Activated CD8-positive, alpha-beta T cell treated with anti-CD3 and anti-CD28 coated beads, Interleukin-2, amount 10 ng/mL, durations not matched to agents 7 days and 5 days (primary cell): ENCODE results near the gene CACNA2D3. TPM values are rescaled to one million over a fixed set of nuclear protein-coding genes. Genes with fewer than 3 reads are reported as not detected.

Source experiments
- ATAC-seq: fragments of 150-1000 bp; cut with Tn5 transposase; one replicate; pipeline ENCODE4 v1.10.0; 2021; ENCODE audit warnings: moderate library complexity
- CTCF ChIA-PET: fragments of 350-600 bp; sonication (Branson Sonifier 250); formaldehyde crosslinking; loops from one replicate; lab custom pipeline; 2021; ENCODE audit warnings: antibody characterized with exemption; lab: Charles Lee
- POLR2A ChIA-PET: fragments of 350-600 bp; sonication (Branson Sonifier 250); formaldehyde crosslinking; loops from one replicate; lab custom pipeline; 2021; ENCODE audit warnings: antibody characterized with exemption; lab: Charles Lee
- DNase-seq: peaks from one replicate; pipeline ENCODE4 v3.0.0-alpha.2; 2020
- H3K27ac Mint-ChIP-seq: one replicate; pipeline ENCODE4 v1.8.0; 2021; ENCODE audit warnings: mild to moderate bottlenecking, mixed read lengths
- H3K27me3 Mint-ChIP-seq: one replicate; pipeline ENCODE4 v1.8.0; 2021; ENCODE audit warnings: low read depth, mixed read lengths
- H3K36me3 Mint-ChIP-seq: one replicate; pipeline ENCODE4 v1.8.0; 2021; ENCODE audit warnings: low read depth, mixed read lengths
- H3K4me1 Mint-ChIP-seq: one replicate; pipeline ENCODE4 v1.8.0; 2021; ENCODE audit warnings: low read depth, mixed read lengths
- H3K4me3 Mint-ChIP-seq: one replicate; pipeline ENCODE4 v1.8.0; 2021; ENCODE audit warnings: mild to moderate bottlenecking, mixed read lengths
- H3K9me3 Mint-ChIP-seq: one replicate; pipeline ENCODE4 v1.8.0; 2022; ENCODE audit warnings: mixed read lengths; ENCODE audit not compliant: insufficient read depth
- total RNA-seq, 2 experiments: library from RNA; stranded (reverse); gene quantifications; one replicate each; pipeline ENCODE4 v1.2.3, GENCODE V29; 2021

Gene CACNA2D3
- total RNA-seq, 2 experiments from 2014 or later: not detected

DNA sequence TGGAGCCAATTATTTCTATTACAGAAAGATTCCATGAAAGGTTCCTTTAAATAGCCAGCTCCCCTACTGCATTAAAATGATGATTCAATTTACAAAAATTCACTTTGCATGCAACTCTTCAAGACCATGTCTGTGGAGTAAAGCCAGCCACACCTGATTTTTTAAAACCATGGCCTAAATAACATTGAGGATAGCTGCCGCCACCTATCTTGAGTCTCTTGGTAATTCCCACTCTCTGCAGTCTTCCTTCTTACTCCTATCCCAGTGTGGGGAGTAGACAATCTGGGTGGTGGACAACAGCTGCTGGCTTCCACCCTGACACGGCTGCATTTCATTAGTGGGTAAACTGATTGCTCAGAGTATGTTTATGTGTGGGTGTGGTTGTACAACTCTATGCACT lies 794.8 kb downstream of the CACNA2D3 start:
- H3K9me3 Mint-ChIP-seq: no peaks in the 10 kb centered on the region
- DNase-seq (no peak), ATAC-seq (no peak)
- CTCF ChIA-PET: no interaction called here
- no peaks in the 10 kb centered on the region for H3K36me3 Mint-ChIP-seq
- no peak overlapping the region for H3K27ac Mint-ChIP-seq
- H3K27me3 Mint-ChIP-seq: no peaks in the 10 kb centered on the region
- no peak overlapping the region for H3K4me3 Mint-ChIP-seq
- no peaks in the 10 kb centered on the region for H3K4me1 Mint-ChIP-seq
- POLR2A ChIA-PET: no interaction called here

DNA sequence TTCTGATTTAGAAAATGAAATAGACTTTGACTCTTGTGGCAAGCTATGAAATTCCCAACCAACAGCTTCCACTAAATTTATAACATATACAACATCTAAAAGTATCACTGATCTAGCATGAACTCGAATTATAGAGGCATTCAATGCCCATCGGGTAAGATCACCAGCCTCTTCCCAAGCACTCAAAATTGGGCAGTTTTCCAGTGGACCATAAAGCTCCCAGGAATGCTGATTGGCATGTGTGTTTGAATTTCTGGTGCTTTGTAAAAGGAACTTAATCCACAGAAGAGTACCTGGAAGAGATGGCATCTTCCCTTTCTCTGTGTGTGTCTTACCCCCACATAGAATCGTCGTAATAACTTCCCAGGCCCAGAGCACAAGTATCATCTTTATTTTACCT lies 795.5 kb downstream of the CACNA2D3 start:
- H3K4me1 Mint-ChIP-seq: no peaks in the 10 kb centered on the region
- no peak overlapping the region for H3K27ac Mint-ChIP-seq
- ATAC-seq: no peak
- ChIA-PET CTCF (no interaction called here), POLR2A (no interaction called here)
- no peak overlapping the region for H3K4me3 Mint-ChIP-seq
- H3K9me3 Mint-ChIP-seq: no peaks in the 10 kb centered on the region
- H3K36me3 Mint-ChIP-seq: no peaks in the 10 kb centered on the region
- no peak for DNase-seq
- no peaks in the 10 kb centered on the region for H3K27me3 Mint-ChIP-seq

DNA sequence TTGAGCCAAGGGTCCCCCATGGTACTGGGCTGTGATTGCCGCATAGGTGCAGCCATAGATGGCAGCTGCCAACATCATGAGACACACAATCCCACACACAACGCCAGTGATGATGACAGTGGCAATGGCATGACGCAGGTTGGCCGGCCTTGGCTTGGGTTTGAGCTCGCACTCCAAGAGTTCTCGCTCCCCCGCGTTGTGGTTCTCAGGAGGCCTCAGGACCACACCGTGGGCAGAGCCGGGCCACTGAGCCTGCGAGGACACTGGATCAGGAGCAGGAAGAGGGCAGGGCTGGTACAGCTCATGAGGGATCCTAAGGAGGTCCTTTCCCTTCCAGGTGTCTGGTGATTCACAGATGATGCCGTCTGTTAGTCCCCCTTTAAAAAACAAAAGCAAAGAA lies 796.2 kb downstream of the CACNA2D3 start:
- ATAC-seq: no peak
- no peaks in the 10 kb centered on the region for H3K9me3 Mint-ChIP-seq
- no peaks in the 10 kb centered on the region for H3K27me3 Mint-ChIP-seq
- no peak for DNase-seq
- H3K36me3 Mint-ChIP-seq: no peaks in the 10 kb centered on the region
- no peaks in the 10 kb centered on the region for H3K4me1 Mint-ChIP-seq
- no peak overlapping the region for H3K4me3 Mint-ChIP-seq
- ChIA-PET POLR2A (no interaction called here), CTCF (no interaction called here)
- H3K27ac Mint-ChIP-seq: no peak overlapping the region

DNA sequence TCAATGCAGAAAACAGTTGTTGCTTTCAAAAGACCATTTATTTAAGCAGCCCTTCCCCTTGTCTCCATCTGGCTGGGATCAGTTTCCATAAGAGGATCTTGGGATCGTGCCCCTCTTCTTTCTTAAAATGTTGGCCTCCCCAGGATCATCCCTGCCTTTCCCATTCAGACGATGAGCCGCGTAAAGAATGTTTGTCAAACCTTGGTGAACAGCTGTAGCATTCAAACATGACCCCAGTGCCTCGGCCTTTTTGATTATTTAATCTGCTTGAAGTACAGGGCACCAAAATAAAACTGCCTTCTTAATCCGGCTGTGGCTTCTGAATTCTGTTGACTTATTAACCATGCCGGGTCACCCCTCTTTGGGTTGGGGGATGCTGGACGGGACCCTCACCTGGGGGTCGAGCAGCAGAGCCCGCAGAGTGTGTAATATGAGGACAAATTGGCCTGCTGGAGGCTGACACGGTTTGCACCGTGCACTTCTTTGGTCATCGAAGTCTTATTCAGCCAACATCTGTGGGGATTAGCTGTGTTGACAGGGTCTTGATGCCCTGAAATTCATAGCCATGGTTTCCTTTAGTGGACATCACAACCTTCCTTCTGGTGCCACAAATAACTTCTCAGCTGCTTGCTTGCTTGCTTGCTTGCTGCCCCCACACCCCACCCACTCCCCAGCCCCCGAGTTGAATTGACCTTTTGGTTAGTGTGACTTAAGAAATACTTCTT lies 805.9 kb downstream of the CACNA2D3 start, which contains the start of gene LRTM1:
TSS of gene LRTM1 (minus strand) at position 14 of the 725 bp plus-strand sequence. CDS start 148 bp downstream, outside the sequence.
- POLR2A ChIA-PET: no interaction called here
- ATAC-seq (no peak), DNase-seq (no peak)
- Mint-ChIP-seq H3K9me3 (no peaks in the 10 kb centered on the region), H3K27me3 (no peaks in the 10 kb centered on the region), H3K4me1 (no peaks in the 10 kb centered on the region), H3K36me3 (no peaks in the 10 kb centered on the region), H3K4me3 (no peak within 1 kb of the TSS), H3K27ac (no peak within 1 kb of the TSS)
- CTCF ChIA-PET: no interaction called here

DNA sequence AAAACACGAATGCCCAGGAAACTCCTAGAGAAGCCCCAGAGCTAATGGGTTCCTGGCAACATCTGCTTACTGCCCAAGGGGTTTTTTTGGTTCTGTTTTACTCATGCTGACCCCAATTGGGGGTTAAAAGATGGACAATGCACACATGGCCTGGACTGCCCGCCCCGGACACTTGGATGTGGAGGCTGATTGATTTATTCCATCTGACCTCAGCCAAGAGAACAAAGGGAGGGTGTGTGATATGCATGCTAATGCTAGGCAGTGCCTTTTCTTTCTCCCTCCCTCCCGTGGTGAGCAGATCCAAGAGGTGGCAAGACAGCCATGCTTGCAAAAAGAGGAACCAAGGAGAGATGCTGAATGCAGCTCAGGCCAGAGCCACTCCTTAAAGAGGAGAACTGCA lies 808.8 kb downstream of the CACNA2D3 start:
- no peaks in the 10 kb centered on the region for H3K4me1 Mint-ChIP-seq
- ChIA-PET POLR2A (no interaction called here), CTCF (no interaction called here)
- no peak overlapping the region for H3K4me3 Mint-ChIP-seq
- H3K9me3 Mint-ChIP-seq: no peaks in the 10 kb centered on the region
- H3K27me3 Mint-ChIP-seq: no peaks in the 10 kb centered on the region
- ATAC-seq (no peak), DNase-seq (no peak)
- H3K27ac Mint-ChIP-seq: no peak overlapping the region
- no peaks in the 10 kb centered on the region for H3K36me3 Mint-ChIP-seq

DNA sequence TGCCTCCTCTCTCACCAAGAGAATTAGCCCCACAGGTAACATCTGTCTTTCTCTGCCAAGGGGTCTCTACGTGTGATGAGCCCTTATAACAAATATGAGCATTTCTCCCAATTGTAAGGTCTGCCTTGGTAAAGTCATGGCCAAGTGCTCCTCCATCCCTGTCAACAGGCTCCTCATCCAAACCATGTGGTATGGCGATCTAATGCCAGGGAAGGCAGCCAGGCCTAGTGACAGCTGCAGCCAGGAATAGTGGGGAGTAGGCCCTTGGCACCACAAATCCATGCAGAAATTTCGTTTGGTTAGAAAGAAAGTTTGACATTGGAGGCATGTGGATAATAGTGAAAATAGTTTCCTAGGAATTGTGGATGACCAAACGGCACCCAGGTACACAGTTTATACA lies 810.3 kb downstream of the CACNA2D3 start:
- CTCF ChIA-PET: no interaction called here
- no peak for ATAC-seq
- DNase-seq: no peak
- H3K4me1 Mint-ChIP-seq: no peaks in the 10 kb centered on the region
- H3K27ac Mint-ChIP-seq: no peak overlapping the region
- POLR2A ChIA-PET: no interaction called here
- no peak overlapping the region for H3K4me3 Mint-ChIP-seq
- H3K36me3 Mint-ChIP-seq: no peaks in the 10 kb centered on the region
- no peaks in the 10 kb centered on the region for H3K27me3 Mint-ChIP-seq
- H3K9me3 Mint-ChIP-seq: no peaks in the 10 kb centered on the region

DNA sequence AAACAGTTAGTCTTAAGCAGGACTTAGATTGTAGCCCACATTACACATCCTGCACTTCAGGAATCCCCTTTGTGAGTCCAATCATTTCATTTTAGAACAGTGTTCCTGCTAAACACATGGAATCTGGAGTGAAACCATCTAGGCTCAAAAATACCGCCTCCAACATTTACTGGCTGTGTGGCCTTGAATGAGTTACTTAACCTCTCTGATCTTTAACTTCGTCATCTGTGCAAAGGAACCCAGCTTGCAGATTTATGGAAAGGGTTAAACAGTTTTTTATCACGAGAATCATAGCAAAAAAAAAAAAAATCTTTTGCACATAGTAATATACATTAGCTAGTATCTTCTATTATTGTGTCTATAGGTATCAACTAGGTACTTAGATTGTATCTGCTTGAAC lies 813.5 kb downstream of the CACNA2D3 start:
- CTCF ChIA-PET: no interaction called here
- Mint-ChIP-seq H3K36me3 (no peaks in the 10 kb centered on the region), H3K27ac (no peak overlapping the region), H3K4me1 (no peaks in the 10 kb centered on the region), H3K27me3 (no peaks in the 10 kb centered on the region), H3K4me3 (no peak overlapping the region), H3K9me3 (no peaks in the 10 kb centered on the region)
- no peak for DNase-seq
- no peak for ATAC-seq
- POLR2A ChIA-PET: no interaction called here

DNA sequence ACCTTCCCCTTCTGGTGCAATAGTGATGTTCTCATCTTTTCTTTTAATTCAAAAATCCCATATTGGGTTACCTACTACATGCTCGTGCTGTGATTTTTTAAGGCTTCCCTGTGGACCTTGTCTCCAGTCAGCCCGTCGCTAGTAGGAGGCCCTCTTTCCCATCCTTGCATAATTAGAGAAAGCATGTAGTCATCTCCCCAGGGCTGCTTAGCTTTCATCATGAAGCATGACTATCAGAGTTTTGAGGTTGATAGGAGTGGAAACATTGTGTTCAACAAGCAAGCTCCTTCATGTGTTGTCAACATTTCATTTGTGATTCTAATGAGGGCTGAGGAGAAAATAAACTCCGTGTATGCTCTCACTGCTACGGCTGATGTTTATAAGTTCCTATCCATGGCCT lies 814.2 kb downstream of the CACNA2D3 start:
- POLR2A ChIA-PET: no interaction called here
- CTCF ChIA-PET: no interaction called here

DNA sequence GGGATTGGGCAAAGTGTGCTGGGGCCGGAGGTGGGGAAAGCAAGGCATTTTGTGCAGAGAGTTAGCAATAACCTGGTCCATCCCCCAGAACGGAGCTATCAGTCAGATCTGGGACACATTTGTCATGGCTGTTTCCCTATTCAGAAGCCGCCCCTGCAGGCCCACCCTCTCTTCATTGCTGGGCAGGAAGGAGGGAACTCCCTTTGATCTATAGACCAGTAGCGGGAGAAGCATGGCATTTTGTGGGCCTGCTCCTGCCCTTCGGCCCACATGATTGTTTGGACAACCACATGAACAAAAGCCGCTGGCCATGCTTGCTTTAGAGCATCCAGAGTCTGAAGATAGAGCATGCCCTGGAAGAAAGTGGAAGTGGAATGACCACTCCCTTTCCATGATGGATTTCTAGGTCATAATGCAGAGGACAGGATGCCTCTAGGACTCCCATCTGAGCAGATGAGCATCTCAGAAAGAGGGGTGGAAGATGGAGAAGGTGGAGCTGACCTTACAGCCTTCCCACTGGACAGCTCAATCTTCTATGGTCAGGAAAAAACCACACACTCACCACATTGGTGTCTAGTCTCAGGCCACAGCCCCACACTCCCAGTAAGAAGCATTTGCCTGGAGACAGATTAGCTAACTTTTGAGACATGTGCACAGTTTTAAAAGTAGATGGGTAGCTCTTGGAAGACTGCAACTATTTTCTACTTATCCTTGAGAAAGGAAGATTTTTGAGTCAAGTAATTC lies 817.4 kb downstream of the CACNA2D3 start:
- no peaks in the 10 kb centered on the region for H3K9me3 Mint-ChIP-seq
- no peak for ATAC-seq
- CTCF ChIA-PET: no interaction called here

More for the DNA sequence above, 814.2 kb downstream of the CACNA2D3 start:
- no peak for DNase-seq
- no peak overlapping the region for H3K27ac Mint-ChIP-seq
- no peaks in the 10 kb centered on the region for H3K9me3 Mint-ChIP-seq
- no peak for ATAC-seq
- no peaks in the 10 kb centered on the region for H3K36me3 Mint-ChIP-seq
- no peak overlapping the region for H3K4me3 Mint-ChIP-seq
- no peaks in the 10 kb centered on the region for H3K27me3 Mint-ChIP-seq
- H3K4me1 Mint-ChIP-seq: no peaks in the 10 kb centered on the region

DNA sequence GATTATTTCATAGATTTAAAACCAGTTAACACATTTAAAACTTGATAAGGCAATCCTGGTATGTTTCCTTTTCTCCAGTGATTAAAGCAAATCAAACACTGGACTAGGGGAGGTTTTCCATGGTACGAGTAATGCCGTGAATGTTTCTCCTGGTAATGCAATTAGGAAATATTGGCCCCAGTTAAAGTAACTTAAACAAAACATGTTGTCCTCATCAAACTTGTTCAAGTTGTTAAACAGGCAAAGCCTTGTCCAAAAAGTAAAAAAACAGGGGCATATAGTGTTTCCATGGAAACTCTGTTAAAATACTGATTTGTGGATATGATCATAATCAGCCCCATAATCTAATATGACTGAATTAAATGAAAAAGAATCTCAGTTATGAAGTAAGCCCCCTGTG lies 818.6 kb downstream of the CACNA2D3 start:
- no peaks in the 10 kb centered on the region for H3K9me3 Mint-ChIP-seq
- ChIA-PET CTCF (no interaction called here), POLR2A (no interaction called here)
- no peaks in the 10 kb centered on the region for H3K4me1 Mint-ChIP-seq
- H3K27ac Mint-ChIP-seq: no peak overlapping the region
- no peak for ATAC-seq
- no peak for DNase-seq
- H3K36me3 Mint-ChIP-seq: no peaks in the 10 kb centered on the region
- H3K27me3 Mint-ChIP-seq: no peaks in the 10 kb centered on the region
- H3K4me3 Mint-ChIP-seq: no peak overlapping the region

More for the DNA sequence above, 817.4 kb downstream of the CACNA2D3 start:
- Mint-ChIP-seq H3K27me3 (no peaks in the 10 kb centered on the region), H3K4me1 (no peaks in the 10 kb centered on the region), H3K36me3 (no peaks in the 10 kb centered on the region), H3K27ac (no peak overlapping the region), H3K4me3 (no peak overlapping the region)
- no peak for DNase-seq
- POLR2A ChIA-PET: no interaction called here

DNA sequence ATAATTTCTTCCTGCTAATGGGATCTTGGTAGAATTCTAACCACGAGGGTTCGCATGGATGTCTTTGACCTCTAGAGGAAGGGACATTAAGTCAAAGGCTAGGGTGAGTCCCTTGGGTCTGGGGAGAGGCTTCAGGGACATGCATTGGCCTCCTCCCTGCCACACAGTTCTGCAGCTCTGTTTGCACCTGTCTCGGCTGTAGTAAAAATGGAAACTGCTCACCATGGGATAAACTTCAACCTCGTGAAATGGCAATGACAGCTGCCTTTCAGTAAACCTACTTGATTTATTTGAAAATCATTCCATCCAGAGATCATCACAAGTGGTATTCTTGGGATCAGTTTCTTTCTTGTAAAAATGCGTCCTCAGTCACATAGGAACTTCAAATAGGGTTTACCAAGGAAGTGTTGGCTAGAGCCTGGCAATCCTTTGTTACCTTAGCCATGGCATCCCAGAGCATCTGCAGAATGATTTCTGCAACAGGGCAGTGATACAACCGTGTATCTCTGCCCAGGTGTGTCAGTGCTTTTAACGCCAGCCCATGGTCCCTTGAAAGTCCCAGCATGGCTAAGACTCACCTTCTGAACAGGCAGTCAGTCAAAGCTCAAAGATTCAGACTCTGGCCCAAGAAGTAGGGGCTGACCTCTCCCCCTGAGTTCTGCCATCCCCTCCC lies 819.5 kb downstream of the CACNA2D3 start:
- Mint-ChIP-seq H3K9me3 (no peaks in the 10 kb centered on the region), H3K27me3 (no peaks in the 10 kb centered on the region), H3K4me3 (no peak overlapping the region), H3K36me3 (no peaks in the 10 kb centered on the region), H3K4me1 (no peaks in the 10 kb centered on the region), H3K27ac (no peak overlapping the region)
- no peak for DNase-seq
- POLR2A ChIA-PET: no interaction called here
- ATAC-seq: no peak
- CTCF ChIA-PET: no interaction called here

DNA sequence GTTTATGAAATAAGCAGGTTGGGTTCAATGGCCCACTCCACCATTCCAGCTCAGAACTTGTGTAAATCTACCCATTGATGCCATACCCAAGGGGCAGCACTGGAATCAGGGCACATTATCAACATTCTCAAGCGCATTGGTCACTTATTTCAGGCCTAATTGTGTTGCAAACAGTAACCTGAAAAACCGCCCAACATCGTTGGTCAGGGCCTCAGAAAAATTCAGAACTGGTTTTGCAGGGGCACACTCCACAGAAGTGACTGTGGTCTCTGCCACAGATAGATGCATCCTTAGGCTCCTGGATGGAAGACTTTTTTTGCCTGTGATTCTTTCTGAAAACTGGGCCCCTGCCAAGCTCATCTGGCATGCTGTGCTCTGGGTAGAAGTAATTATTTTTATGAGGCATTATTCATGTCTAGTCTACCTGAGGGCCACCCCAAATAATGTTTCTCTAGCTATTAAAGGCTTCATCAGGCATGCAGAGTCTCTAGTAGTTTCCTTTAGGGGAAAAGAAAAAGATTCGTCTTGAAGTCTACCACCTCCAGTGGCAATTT lies 827.2 kb downstream of the CACNA2D3 start:
- CTCF ChIA-PET: no interaction called here

More for the DNA sequence above, 827.2 kb downstream of the CACNA2D3 start:
- H3K4me1 Mint-ChIP-seq: no peaks in the 10 kb centered on the region
- no peak overlapping the region for H3K4me3 Mint-ChIP-seq
- no peaks in the 10 kb centered on the region for H3K9me3 Mint-ChIP-seq
- DNase-seq (no peak), ATAC-seq (no peak)
- H3K27me3 Mint-ChIP-seq: no peaks in the 10 kb centered on the region
- H3K27ac Mint-ChIP-seq: no peak overlapping the region
- POLR2A ChIA-PET: no interaction called here
- H3K36me3 Mint-ChIP-seq: no peaks in the 10 kb centered on the region
